IPS-NIHi11 (cell line): ENCODE data around the gene APPL2.
"Not testable (repeated sequence)": the region's sequence is repeated elsewhere in the genome, so short reads cannot be mapped to it uniquely, and the experiment has no call there.

Experiments
- DNase-seq: peaks from one replicate; pipeline ENCODE4 v3.0.0; 2012; ENCODE audit warnings: mixed read lengths, low spot score

Gene APPL2

GRCh38 chr12:105192624-105193225 is 43.2 kb downstream of the APPL2 start:
- no peak for DNase-seq

DNA sequence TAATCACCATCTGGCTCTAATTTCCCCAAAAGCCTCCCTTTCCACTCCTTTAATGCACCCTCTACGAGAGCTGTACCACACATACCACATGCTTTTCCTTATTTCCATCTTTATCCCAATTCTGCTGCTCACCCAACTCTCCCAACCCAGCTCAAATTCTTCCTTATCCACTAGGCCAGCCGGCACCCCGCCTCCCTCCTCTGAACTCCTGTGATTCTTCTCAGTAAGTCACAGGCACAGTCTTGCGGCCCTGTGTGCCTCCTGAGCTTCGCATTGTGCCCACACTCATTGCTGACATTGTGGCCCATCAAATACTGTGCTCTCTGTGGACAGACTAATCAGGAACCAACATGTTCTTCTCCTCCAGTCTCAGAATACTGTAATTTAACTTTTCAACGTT is 45.4 kb downstream of the APPL2 start:
- no peak for DNase-seq

GRCh38 chr12:105189293-105189692 is 46.7 kb downstream of the APPL2 start:
- no peak for DNase-seq

GRCh38 chr12:105183976-105184375 is 52.0 kb downstream of the APPL2 start:
- not testable (repeated sequence) for DNase-seq

GRCh38 chr12:105183406-105183805 is 52.6 kb downstream of the APPL2 start:
- DNase-seq, result not testable (repeated sequence)

DNA sequence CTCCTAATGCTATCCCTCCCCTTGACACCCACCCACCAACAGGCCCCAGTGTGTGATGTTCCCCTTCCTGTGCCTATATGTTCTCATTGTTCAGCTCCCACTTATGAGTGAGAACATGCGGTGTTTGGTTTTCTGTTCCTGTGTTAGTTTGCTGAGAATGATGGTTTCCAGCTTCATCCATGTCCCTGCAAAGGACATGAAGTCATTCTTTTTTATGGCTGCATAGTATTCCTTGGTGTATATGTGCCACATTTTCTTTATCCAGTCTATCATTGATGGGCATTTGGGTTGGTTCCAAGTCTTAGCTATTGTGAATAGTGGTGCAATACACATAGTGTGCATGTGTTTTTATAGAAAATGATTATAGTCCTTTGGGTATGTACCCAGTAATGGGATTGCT is 56.9 kb downstream of the APPL2 start:
- DNase-seq, result not testable (repeated sequence)

- DNase-seq, result no peak
Measured at GRCh38 chr12:105177208-105177607, 58.8 kb downstream of the APPL2 start.

- no peak for DNase-seq
Measured at GRCh38 chr12:105175397-105175990, 60.5 kb downstream of the APPL2 start.

DNA sequence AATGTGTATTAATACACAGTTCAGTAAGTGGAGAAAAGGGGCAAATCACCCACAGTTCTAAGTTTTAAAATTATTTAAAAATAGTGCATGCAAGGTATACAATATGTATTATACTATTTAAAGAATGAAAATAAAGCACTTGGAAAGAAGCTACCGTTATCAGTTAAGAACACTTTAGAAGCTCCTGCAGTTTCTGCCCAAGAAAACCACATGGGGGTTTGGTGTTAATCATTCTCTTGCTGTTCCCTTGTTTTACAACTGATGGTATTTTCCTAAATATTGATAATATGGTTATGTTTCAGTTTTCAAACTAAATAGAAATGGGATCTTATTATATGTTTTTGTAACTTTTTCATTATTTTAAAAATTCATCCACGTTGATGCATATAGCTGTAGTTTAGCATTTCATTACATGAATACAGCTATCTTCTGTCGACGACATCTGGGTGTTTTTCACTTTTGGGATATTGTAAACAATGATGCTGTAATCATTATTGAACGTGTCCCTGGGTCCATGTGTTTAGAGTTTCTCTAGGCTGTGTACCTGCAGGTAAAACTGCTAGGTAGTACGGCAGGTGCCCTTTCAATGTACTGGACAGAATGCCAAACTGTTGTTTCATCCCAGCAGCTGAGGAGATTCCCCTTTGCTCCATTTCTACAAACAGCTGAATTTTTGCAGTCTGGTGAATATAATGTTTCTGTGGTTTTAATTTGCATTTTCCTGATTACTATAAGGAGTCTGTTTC is 64.1 kb downstream of the APPL2 start:
- DNase-seq, result no peak

- DNase-seq, result no peak
Measured at GRCh38 chr12:105170139-105170538, 65.8 kb downstream of the APPL2 start.

GRCh38 chr12:105168006-105168405 is 68.0 kb downstream of the APPL2 start:
- no peak for DNase-seq

DNA sequence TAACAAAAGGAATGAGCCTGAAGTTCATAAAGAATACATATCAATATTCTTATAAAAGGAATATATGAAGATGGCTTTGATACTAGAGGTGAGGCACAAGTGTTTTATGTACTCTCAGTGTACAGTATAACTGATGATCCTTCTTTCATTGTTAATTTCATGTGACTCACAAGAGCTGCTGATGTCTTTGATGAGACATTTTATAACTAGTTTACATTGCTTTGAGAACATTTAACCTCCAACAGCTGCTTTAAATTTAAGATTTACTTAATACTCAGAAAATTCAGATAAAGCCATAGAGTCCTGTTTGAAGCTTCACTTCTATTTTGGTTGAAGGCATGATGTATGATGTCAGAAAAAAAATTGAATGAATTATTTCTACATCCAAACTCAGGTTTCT is 68.6 kb downstream of the APPL2 start:
- DNase-seq, result no peak

DNA sequence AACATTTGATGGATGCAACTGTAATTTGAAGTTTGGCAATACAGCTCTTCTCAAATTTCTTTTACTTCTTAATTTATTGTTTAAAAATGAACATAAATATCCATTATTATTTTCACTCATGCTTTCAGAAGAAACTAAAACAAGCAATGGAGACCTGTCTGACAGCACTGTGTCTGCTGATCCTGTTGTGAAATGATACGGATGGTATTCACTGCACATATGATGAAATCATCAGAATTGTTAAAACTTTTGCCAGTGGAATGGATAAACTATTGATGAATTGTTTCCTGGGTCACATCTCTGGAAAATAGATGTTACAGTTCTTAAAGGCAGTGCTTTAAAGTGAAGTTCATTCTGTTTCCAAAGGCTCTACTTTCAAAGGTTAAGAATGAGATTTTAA is 69.2 kb downstream of the APPL2 start:
- no peak for DNase-seq

DNA sequence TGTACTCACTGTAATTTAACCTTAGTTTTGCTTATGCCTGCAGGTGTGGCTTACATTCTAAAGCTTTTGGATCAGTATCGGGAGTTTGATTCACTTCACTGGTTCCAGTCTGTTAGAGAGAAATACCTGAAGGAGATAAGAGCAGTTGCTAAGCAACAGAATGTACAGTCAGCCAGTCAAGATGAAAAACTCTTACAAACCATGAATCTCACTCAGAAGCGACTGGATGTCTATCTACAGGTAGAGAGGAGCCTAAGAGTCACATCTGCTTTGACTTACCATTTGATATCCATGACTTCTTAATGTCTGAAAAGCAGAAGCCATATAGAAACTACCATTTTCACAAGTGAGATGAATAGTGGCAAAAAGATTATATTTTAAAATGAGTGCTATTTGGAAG is 71.9 kb downstream of the APPL2 start:
- DNase-seq, result no peak

GRCh38 chr12:105162174-105162573 is 73.8 kb downstream of the APPL2 start:
- no peak for DNase-seq

GRCh38 chr12:105158876-105159275 is 77.1 kb downstream of the APPL2 start:
- DNase-seq, result no peak

GRCh38 chr12:105157606-105158005 is 78.4 kb downstream of the APPL2 start:
- no peak for DNase-seq

GRCh38 chr12:105156260-105156659 is 79.7 kb downstream of the APPL2 start:
- no peak for DNase-seq

- DNase-seq, result no peak
Measured at GRCh38 chr12:105142259-105142658, 93.7 kb downstream of the APPL2 start.

GRCh38 chr12:105141320-105141922 is 94.6 kb downstream of the APPL2 start:
- DNase-seq, result no peak

DNA sequence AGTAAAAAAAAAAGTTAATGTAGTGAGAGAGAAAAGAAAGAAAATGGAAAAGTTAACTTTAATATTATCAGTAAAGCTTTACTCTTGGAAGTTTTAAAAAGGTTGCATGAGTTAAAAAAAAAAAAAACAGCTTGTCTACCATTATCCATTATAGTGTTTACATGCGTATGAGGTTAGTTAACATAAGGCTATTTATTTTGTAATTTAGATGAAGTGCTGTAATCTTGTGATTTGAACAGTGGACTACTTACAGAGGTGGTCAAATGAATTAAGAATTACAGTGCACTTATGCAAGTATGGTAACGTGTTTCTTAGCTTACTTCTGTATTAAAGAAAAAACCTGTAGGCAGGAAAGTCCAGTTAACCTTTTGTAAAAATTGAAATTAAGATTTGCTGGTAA is 97.7 kb downstream of the APPL2 start:
- DNase-seq, result no peak
